HepG2 (cell line): ENCODE results near the gene CYB5D1. TPM values are rescaled to one million over a fixed set of nuclear protein-coding genes. Genes with fewer than 3 reads are reported as not detected.

Experiments
- GPN1 ChIP-seq: sonication (generic); formaldehyde crosslinking; IDR thresholded peaks from 2 replicates; pipeline ENCODE4 v1.5.1; 2020; ENCODE audit warnings: missing genetic modification reagents, borderline replicate concordance
- HNF4G ChIP-seq, 2 experiments: sonication (generic) in 1 of 2; formaldehyde crosslinking in 1 of 2; IDR thresholded peaks; 2 replicates each; pipeline versions ENCODE4 v1.4.0 to v1.6.1; 2011 to 2020; ENCODE audit warnings: borderline replicate concordance in 2 of 2, low read depth in 2 of 2, mild to moderate bottlenecking in 2 of 2, low read length in 1 of 2, missing genetic modification reagents in 1 of 2, moderate library complexity in 1 of 2
- MTF1 ChIP-seq: sonication (generic); formaldehyde crosslinking; IDR thresholded peaks from 2 replicates; pipeline ENCODE4 v1.5.0; 2020; ENCODE audit warnings: missing genetic modification reagents
- NR2C2 ChIP-seq: sonication (generic); formaldehyde crosslinking; IDR thresholded peaks from 2 replicates; pipeline ENCODE4 v1.4.0; 2020; ENCODE audit warnings: missing genetic modification reagents, mild to moderate bottlenecking, moderate library complexity, borderline replicate concordance
- PAWR ChIP-seq: sonication (generic); formaldehyde crosslinking; IDR thresholded peaks from 2 replicates; pipeline ENCODE4 v1.4.0; 2020; ENCODE audit warnings: missing genetic modification reagents, mild to moderate bottlenecking, borderline replicate concordance
- SMAD3 ChIP-seq: sonication (generic); formaldehyde crosslinking; IDR thresholded peaks from 2 replicates; pipeline ENCODE4 v1.4.0; 2020; ENCODE audit warnings: missing genetic modification reagents
- SP140L ChIP-seq: sonication (generic); formaldehyde crosslinking; IDR thresholded peaks from 2 replicates; pipeline ENCODE4 v1.4.0; 2020; ENCODE audit warnings: missing genetic modification reagents, borderline replicate concordance
- STAG1 ChIP-seq: sonication (generic); formaldehyde crosslinking; IDR thresholded peaks from 2 replicates; pipeline ENCODE4 v1.4.0; 2020; ENCODE audit warnings: missing genetic modification reagents
- ZKSCAN5 ChIP-seq: sonication (generic); formaldehyde crosslinking; IDR thresholded peaks from 2 replicates; pipeline ENCODE4 v1.5.1; 2020; ENCODE audit warnings: mild to moderate bottlenecking, missing genetic modification reagents
- ZNF160 ChIP-seq: sonication (generic); formaldehyde crosslinking; IDR thresholded peaks from 2 replicates; pipeline ENCODE4 v1.8.0; 2022; ENCODE audit warnings: mild to moderate bottlenecking, inconsistent platforms, missing genetic modification reagents
- ZNF615 ChIP-seq: sonication (generic); formaldehyde crosslinking; IDR thresholded peaks from 2 replicates; pipeline ENCODE4 v1.5.0; 2020; ENCODE audit warnings: mild to moderate bottlenecking, missing genetic modification reagents, borderline replicate concordance
- ZSCAN31 ChIP-seq: sonication (generic); formaldehyde crosslinking; IDR thresholded peaks from 2 replicates; pipeline ENCODE4 v1.5.0; 2020; ENCODE audit warnings: low read depth, mild to moderate bottlenecking, missing genetic modification reagents
- polyA plus RNA-seq, 8 experiments: library from polyadenylated mRNA; depleted of rRNA in 3 of 8; stranded (reverse) in 7 of 8; unstranded in 1 of 8; fragments of >200 nt; fragmentation: Illumina TruSeq in 4 of 8; extraction: Trizol in 4 of 8; gene quantifications; 2 replicates each; pipeline versions ENCODE4 v1.2.1 to v1.2.3, GENCODE V29; 2011 to 2016; ENCODE audit warnings: low read depth in 4 of 8, missing spikeins in 1 of 8, mixed read lengths in 1 of 8; ENCODE audit not compliant: insufficient read depth in 1 of 8
- total RNA-seq, 5 experiments: library from RNA; depleted of rRNA; stranded (reverse); fragments of >200 nt; fragmentation: Illumina TruSeq; extraction: Trizol; gene quantifications; 2 replicates each; pipeline ENCODE4 v1.2.3, GENCODE V29; 2016; ENCODE audit warnings: low read depth in 1 of 5
- TF ChIP-seq, protein P1 (sequence below), 2 experiments: sonication (generic) in 1 of 2; formaldehyde crosslinking in 1 of 2; IDR thresholded peaks; 2 replicates each; pipeline versions ENCODE4 v1.5.1 to v1.6.1; 2011 to 2020; ENCODE audit warnings: borderline replicate concordance in 1 of 2, low read depth in 1 of 2, low read length in 1 of 2, mild to moderate bottlenecking in 1 of 2, missing genetic modification reagents in 1 of 2, moderate library complexity in 1 of 2
- TF ChIP-seq, protein P2 (sequence below): sonication (generic); formaldehyde crosslinking; IDR thresholded peaks from 2 replicates; pipeline ENCODE4 v1.5.0; 2020; ENCODE audit warnings: missing genetic modification reagents
- TF ChIP-seq, protein P3 (sequence below): sonication (generic); formaldehyde crosslinking; IDR thresholded peaks from 2 replicates; pipeline ENCODE4 v1.4.0; 2020; ENCODE audit warnings: missing genetic modification reagents
- TF ChIP-seq, protein P4 (sequence below): IDR thresholded peaks from 2 replicates; pipeline ENCODE4 v1.6.1; 2018; ENCODE audit warnings: missing genetic modification reagents, mild to moderate bottlenecking, missing compliant biosample characterization
- TF ChIP-seq, protein P5 (sequence below): IDR thresholded peaks from 2 replicates; pipeline ENCODE4 v1.6.1; 2016
- TF ChIP-seq, protein P6 (sequence below), 2 experiments: fragments of 450-650 bp in 1 of 2; sonication (generic) in 1 of 2; formaldehyde crosslinking; IDR thresholded peaks; 2 replicates each; pipeline versions ENCODE4 v1.5.0 to v1.8.0; 2020 to 2022; ENCODE audit warnings: mild to moderate bottlenecking in 1 of 2, missing genetic modification reagents in 1 of 2
- TF ChIP-seq, protein P7 (sequence below): sonication (generic); formaldehyde crosslinking; IDR thresholded peaks from 2 replicates; pipeline ENCODE4 v1.4.0; 2020; ENCODE audit warnings: missing genetic modification reagents, mild to moderate bottlenecking, borderline replicate concordance

CYB5D1 gene
- total and polyA plus RNA-seq, 2 of the 13 experiments (the other 11 are each of a cell fraction or from before 2014, with no cell fraction given), result 8.9 to 17.0 TPM

DNA sequence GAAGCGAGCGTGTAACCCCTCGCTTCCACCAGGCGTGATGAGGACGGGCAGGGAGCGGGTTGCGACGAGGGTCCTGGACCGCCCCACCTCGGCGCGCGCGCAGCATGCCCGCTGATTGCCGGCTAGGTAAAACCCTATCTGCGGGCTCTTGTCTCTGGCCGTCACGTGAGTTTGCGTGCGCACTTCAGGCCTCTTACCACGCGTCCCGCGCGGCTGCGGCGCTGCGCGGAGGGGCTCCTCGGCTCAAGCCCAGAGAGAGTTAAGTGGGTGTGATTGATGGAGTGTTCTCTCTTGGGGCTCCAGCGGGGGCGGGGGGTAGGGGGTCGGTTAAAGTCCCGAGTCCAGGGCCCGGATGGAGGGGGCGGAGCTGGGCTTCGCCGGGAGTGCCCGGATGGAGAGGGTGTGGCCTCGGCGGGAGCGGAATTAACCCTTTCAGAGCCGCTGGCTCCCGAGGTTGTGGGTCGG lies 15.9 kb upstream of the CYB5D1 start (continued):
- TF ChIP-seq, protein P1, sequence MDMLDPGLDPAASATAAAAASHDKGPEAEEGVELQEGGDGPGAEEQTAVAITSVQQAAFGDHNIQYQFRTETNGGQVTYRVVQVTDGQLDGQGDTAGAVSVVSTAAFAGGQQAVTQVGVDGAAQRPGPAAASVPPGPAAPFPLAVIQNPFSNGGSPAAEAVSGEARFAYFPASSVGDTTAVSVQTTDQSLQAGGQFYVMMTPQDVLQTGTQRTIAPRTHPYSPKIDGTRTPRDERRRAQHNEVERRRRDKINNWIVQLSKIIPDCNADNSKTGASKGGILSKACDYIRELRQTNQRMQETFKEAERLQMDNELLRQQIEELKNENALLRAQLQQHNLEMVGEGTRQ (IDR thresholded peaks at IDR 0.05; ENCODE audit: low read depth, low read length), result no peak
- TF ChIP-seq, protein P1 (CRISPR knock-in tag; IDR thresholded peaks at IDR 0.05; ENCODE audit: borderline replicate concordance), result peak; percentile 45; the same call in 1 of the 2 replicates
- TF ChIP-seq, protein P2, sequence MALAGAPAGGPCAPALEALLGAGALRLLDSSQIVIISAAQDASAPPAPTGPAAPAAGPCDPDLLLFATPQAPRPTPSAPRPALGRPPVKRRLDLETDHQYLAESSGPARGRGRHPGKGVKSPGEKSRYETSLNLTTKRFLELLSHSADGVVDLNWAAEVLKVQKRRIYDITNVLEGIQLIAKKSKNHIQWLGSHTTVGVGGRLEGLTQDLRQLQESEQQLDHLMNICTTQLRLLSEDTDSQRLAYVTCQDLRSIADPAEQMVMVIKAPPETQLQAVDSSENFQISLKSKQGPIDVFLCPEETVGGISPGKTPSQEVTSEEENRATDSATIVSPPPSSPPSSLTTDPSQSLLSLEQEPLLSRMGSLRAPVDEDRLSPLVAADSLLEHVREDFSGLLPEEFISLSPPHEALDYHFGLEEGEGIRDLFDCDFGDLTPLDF (CRISPR knock-in tag), result no peak
- TF ChIP-seq ZKSCAN5, result no peak
- TF ChIP-seq SMAD3 (CRISPR knock-in tag), result no peak
- TF ChIP-seq, protein P3, sequence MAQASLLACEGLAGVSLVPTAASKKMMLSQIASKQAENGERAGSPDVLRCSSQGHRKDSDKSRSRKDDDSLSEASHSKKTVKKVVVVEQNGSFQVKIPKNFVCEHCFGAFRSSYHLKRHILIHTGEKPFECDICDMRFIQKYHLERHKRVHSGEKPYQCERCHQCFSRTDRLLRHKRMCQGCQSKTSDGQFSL, result no peak
- no peak for TF ChIP-seq SP140L
- TF ChIP-seq, protein P4, sequence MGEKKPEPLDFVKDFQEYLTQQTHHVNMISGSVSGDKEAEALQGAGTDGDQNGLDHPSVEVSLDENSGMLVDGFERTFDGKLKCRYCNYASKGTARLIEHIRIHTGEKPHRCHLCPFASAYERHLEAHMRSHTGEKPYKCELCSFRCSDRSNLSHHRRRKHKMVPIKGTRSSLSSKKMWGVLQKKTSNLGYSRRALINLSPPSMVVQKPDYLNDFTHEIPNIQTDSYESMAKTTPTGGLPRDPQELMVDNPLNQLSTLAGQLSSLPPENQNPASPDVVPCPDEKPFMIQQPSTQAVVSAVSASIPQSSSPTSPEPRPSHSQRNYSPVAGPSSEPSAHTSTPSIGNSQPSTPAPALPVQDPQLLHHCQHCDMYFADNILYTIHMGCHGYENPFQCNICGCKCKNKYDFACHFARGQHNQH (CRISPR knock-in tag), result 0 out of 2 replicates have a peak, but pooled peaks have one; percentile 15
- TF ChIP-seq ZNF615 (CRISPR knock-in tag), result no peak
- TF ChIP-seq, protein P5, sequence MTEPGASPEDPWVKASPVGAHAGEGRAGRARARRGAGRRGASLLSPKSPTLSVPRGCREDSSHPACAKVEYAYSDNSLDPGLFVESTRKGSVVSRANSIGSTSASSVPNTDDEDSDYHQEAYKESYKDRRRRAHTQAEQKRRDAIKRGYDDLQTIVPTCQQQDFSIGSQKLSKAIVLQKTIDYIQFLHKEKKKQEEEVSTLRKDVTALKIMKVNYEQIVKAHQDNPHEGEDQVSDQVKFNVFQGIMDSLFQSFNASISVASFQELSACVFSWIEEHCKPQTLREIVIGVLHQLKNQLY (CRISPR knock-in tag), result no peak
- no peak; the same call in 1 of the 2 replicates for TF ChIP-seq PAWR (CRISPR knock-in tag)
- 0 out of 2 replicates have a peak, but pooled peaks have one; percentile 50 for TF ChIP-seq ZSCAN31 (CRISPR knock-in tag)
- no peak for TF ChIP-seq STAG1 (CRISPR knock-in tag)
- peak; percentile 66 for TF ChIP-seq HNF4G (IDR thresholded peaks at IDR 0.05; ENCODE audit: borderline replicate concordance, low read depth, low read length)
- no peak; the same call in 1 of the 2 replicates for TF ChIP-seq HNF4G (CRISPR knock-in tag; IDR thresholded peaks at IDR 0.05; ENCODE audit: borderline replicate concordance, low read depth)
- peak; percentile 24; the same call in 1 of the 2 replicates for TF ChIP-seq NR2C2
- TF ChIP-seq GPN1 (CRISPR knock-in tag), result no peak
- no peak for TF ChIP-seq MTF1 (CRISPR knock-in tag)
- TF ChIP-seq, protein P6, sequence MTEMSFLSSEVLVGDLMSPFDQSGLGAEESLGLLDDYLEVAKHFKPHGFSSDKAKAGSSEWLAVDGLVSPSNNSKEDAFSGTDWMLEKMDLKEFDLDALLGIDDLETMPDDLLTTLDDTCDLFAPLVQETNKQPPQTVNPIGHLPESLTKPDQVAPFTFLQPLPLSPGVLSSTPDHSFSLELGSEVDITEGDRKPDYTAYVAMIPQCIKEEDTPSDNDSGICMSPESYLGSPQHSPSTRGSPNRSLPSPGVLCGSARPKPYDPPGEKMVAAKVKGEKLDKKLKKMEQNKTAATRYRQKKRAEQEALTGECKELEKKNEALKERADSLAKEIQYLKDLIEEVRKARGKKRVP (CRISPR knock-in tag; IDR thresholded peaks at IDR 0.05), result 0 out of 4 replicates have a peak, but pooled peaks of 1 of the 2 experiments have one; percentile 41
- TF ChIP-seq ZNF160 (CRISPR knock-in tag), result 0 out of 2 replicates have a peak, but pooled peaks have one; percentile 23
- TF ChIP-seq, protein P7, sequence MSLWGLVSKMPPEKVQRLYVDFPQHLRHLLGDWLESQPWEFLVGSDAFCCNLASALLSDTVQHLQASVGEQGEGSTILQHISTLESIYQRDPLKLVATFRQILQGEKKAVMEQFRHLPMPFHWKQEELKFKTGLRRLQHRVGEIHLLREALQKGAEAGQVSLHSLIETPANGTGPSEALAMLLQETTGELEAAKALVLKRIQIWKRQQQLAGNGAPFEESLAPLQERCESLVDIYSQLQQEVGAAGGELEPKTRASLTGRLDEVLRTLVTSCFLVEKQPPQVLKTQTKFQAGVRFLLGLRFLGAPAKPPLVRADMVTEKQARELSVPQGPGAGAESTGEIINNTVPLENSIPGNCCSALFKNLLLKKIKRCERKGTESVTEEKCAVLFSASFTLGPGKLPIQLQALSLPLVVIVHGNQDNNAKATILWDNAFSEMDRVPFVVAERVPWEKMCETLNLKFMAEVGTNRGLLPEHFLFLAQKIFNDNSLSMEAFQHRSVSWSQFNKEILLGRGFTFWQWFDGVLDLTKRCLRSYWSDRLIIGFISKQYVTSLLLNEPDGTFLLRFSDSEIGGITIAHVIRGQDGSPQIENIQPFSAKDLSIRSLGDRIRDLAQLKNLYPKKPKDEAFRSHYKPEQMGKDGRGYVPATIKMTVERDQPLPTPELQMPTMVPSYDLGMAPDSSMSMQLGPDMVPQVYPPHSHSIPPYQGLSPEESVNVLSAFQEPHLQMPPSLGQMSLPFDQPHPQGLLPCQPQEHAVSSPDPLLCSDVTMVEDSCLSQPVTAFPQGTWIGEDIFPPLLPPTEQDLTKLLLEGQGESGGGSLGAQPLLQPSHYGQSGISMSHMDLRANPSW, result no peak
